ENCODE results near the gene ARHGEF4. TPM values are rescaled to one million over a fixed set of nuclear protein-coding genes. Genes with fewer than 3 reads are reported as not detected.

The ARHGEF4 gene
- total and polyA plus RNA-seq, 2 experiments from 2014 or later, result 4.6 to 16.6 TPM

GRCh38 chr2:130894326-130894942, 57.7 kb downstream of the ARHGEF4 start:
- no peak for TF ChIP-seq EZH2phosphoT487 (IDR thresholded peaks at IDR 0.05; ENCODE audit: unreplicated experiment)
- TF ChIP-seq EZH2 (IDR thresholded peaks at IDR 0.05; ENCODE audit: low read depth, unreplicated experiment), result no peak
- no peak for TF ChIP-seq ZNF114 (CRISPR knock-in tag; IDR thresholded peaks at IDR 0.05)
- no peak for TF ChIP-seq ZNF331 (CRISPR knock-in tag; IDR thresholded peaks at IDR 0.05; ENCODE audit: low read depth)
- TF ChIP-seq, protein P1, sequence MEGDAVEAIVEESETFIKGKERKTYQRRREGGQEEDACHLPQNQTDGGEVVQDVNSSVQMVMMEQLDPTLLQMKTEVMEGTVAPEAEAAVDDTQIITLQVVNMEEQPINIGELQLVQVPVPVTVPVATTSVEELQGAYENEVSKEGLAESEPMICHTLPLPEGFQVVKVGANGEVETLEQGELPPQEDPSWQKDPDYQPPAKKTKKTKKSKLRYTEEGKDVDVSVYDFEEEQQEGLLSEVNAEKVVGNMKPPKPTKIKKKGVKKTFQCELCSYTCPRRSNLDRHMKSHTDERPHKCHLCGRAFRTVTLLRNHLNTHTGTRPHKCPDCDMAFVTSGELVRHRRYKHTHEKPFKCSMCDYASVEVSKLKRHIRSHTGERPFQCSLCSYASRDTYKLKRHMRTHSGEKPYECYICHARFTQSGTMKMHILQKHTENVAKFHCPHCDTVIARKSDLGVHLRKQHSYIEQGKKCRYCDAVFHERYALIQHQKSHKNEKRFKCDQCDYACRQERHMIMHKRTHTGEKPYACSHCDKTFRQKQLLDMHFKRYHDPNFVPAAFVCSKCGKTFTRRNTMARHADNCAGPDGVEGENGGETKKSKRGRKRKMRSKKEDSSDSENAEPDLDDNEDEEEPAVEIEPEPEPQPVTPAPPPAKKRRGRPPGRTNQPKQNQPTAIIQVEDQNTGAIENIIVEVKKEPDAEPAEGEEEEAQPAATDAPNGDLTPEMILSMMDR (conservative IDR thresholded peaks at IDR 0.05; ENCODE audit: low read depth in 2 of 2), result no peak
- TF ChIP-seq JUNB (IDR thresholded peaks at IDR 0.05; ENCODE audit: unreplicated experiment), result no peak
- TF ChIP-seq ZNF462 (CRISPR knock-in tag; IDR thresholded peaks at IDR 0.05), result no peak
- no peak for TF ChIP-seq ETS1 (IDR thresholded peaks at IDR 0.05)
- no peak for TF ChIP-seq CREB1 (CRISPR knock-in tag; IDR thresholded peaks at IDR 0.05; ENCODE audit: low read depth)
- TF ChIP-seq, protein P2, sequence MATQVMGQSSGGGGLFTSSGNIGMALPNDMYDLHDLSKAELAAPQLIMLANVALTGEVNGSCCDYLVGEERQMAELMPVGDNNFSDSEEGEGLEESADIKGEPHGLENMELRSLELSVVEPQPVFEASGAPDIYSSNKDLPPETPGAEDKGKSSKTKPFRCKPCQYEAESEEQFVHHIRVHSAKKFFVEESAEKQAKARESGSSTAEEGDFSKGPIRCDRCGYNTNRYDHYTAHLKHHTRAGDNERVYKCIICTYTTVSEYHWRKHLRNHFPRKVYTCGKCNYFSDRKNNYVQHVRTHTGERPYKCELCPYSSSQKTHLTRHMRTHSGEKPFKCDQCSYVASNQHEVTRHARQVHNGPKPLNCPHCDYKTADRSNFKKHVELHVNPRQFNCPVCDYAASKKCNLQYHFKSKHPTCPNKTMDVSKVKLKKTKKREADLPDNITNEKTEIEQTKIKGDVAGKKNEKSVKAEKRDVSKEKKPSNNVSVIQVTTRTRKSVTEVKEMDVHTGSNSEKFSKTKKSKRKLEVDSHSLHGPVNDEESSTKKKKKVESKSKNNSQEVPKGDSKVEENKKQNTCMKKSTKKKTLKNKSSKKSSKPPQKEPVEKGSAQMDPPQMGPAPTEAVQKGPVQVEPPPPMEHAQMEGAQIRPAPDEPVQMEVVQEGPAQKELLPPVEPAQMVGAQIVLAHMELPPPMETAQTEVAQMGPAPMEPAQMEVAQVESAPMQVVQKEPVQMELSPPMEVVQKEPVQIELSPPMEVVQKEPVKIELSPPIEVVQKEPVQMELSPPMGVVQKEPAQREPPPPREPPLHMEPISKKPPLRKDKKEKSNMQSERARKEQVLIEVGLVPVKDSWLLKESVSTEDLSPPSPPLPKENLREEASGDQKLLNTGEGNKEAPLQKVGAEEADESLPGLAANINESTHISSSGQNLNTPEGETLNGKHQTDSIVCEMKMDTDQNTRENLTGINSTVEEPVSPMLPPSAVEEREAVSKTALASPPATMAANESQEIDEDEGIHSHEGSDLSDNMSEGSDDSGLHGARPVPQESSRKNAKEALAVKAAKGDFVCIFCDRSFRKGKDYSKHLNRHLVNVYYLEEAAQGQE (IDR thresholded peaks at IDR 0.05; ENCODE audit: unreplicated experiment), result no peak
- TF ChIP-seq STAT1 (IDR thresholded peaks at IDR 0.05; ENCODE audit: unreplicated experiment), result no peak
- no peak for TF ChIP-seq NANOG (IDR thresholded peaks at IDR 0.05; ENCODE audit: borderline replicate concordance)
- no peak for TF ChIP-seq POLR2AphosphoS5 (IDR thresholded peaks at IDR 0.05; ENCODE audit: low read depth)
- Histone ChIP-seq H3K9me2 (ENCODE audit: insufficient read depth) (no peaks in the 10 kb centered on the region), H3F3A (replicated peaks; ENCODE audit: low read depth) (no peaks in the 10 kb centered on the region), H3K36me3 (ENCODE audit: insufficient read depth) (no peaks in the 10 kb centered on the region), H2AFZ (no peak overlapping the region), H3K4me2 (no peak overlapping the region), H3K4me3 (no peak overlapping the region), H3K27ac (ENCODE audit: low read depth) (no peak overlapping the region), H4K20me1 (replicated peaks; ENCODE audit: insufficient read depth) (no peaks in the 10 kb centered on the region), H3K79me2 (replicated peaks; ENCODE audit: insufficient read depth) (no peaks in the 10 kb centered on the region), H3K27me3 (ENCODE audit: insufficient read depth) (no peaks in the 10 kb centered on the region), H3K4me1 (ENCODE audit: insufficient read depth) (peaks cover 16% of the 10 kb centered on the region)
- H3K36me3 Mint-ChIP-seq (ENCODE audit: low read depth), result no peaks in the 10 kb centered on the region; the same call in 2 of the 3 replicates
- ATAC-seq (no peak), DNase-seq (ENCODE audit: low spot score) (no peak)
- no peak overlapping the region for H3K27ac Mint-ChIP-seq
- H3K9me3 Mint-ChIP-seq, result no peaks in the 10 kb centered on the region; the same call in 2 of the 3 replicates
- H3K4me1 Mint-ChIP-seq, result peaks cover 40% of the 10 kb centered on the region
- H3K4me3 Mint-ChIP-seq, result no peak overlapping the region
- H3K27me3 Mint-ChIP-seq (ENCODE audit: insufficient read depth, low read depth, poor library complexity), result peaks cover 5% of the 10 kb centered on the region

Data from GM23338 (cell line).